ENCODE measurements around the gene SMARCD1. TPM values are rescaled to one million over a fixed set of nuclear protein-coding genes. Genes with fewer than 3 reads are reported as not detected.

The SMARCD1 gene
- total RNA-seq, 1 donor from 2014 or later: 44.2 TPM

DNA sequence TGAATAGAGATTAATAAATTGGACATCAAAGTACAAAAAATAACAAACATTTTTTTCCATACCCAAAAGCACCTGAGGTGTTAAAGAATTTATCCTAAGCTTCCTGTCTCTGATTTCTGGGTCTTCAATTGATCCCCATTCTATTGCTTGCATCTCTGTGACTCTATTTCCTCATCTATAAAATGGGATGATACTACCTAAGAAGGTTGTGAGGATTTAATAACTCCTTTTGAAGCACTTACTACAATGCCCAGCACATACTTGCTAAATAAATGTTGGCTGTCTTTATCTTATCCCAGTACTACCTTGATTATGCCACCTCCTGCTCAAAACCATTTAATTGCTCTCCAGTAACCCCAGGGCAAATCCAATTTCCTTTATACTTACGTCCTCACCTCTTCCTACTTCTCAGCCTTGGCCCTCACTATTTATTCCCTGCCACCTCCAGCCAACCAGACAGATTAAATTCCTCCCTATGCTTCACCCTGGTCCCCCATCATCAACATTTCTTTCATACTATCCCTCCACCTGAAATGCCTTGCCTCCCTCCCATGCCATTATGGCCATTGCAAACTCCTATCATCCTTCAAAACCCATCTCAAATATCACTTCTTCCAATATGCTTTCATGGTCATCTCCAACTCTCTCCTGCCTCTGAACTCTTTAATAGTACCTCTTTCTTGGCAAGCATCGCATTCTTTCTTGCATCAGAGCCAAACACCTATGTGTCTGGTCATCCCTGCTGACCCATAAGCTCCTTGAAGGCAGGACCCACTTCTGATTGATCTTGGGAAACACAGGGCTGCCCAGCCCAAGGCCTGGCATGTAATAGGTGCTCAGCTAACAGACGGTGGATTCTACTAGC lies 35.7 kb upstream of the SMARCD1 start:
- Histone ChIP-seq H3K4me1 (peaks cover 18% of the 10 kb centered on the region), H3K27ac (no peak overlapping the region), H3K27me3 (ENCODE audit: low read depth) (no peaks in the 10 kb centered on the region), H3K4me3 (no peak overlapping the region), H3K9me3 (no peaks in the 10 kb centered on the region), H3K36me3 (no peaks in the 10 kb centered on the region)
- intact Hi-C loops (cut with DNase I): no loop called here
- no peak for DNase-seq
- TF ChIP-seq CTCF (IDR thresholded peaks at IDR 0.05): no peak
- no peak for ATAC-seq

- no peak for ATAC-seq
Observed at GRCh38 chr12:50050119-50050385, 35.1 kb upstream of the SMARCD1 start.

GRCh38 chr12:50050410-50051098 lies 34.6 kb upstream of the SMARCD1 start:
- no peaks in the 10 kb centered on the region for H3K36me3 ChIP-seq
- no peaks in the 10 kb centered on the region for H3K27me3 ChIP-seq (ENCODE audit: low read depth)
- H3K9me3 ChIP-seq: no peaks in the 10 kb centered on the region
- H3K4me3 ChIP-seq: peak overlapping the region; percentile 39
- intact Hi-C loops (cut with DNase I): no loop called here
- peak overlapping the region; percentile 11 for H3K27ac ChIP-seq
- no peak for TF ChIP-seq CTCF (IDR thresholded peaks at IDR 0.05)
- ATAC-seq (peak; percentile 84 to 88), DNase-seq (peak; percentile 75)
- peaks cover 19% of the 10 kb centered on the region for H3K4me1 ChIP-seq

More at GRCh38 chr12:50050119-50050385, 35.1 kb upstream of the SMARCD1 start:
- intact Hi-C loops (cut with DNase I): no loop called here
- no peak for TF ChIP-seq CTCF (IDR thresholded peaks at IDR 0.05)
- Histone ChIP-seq H3K4me3 (peak overlapping the region; percentile 39), H3K27me3 (ENCODE audit: low read depth) (no peaks in the 10 kb centered on the region), H3K36me3 (no peaks in the 10 kb centered on the region), H3K9me3 (no peaks in the 10 kb centered on the region), H3K4me1 (peaks cover 18% of the 10 kb centered on the region), H3K27ac (no peak overlapping the region)
- peak; percentile 14 for DNase-seq

DNA sequence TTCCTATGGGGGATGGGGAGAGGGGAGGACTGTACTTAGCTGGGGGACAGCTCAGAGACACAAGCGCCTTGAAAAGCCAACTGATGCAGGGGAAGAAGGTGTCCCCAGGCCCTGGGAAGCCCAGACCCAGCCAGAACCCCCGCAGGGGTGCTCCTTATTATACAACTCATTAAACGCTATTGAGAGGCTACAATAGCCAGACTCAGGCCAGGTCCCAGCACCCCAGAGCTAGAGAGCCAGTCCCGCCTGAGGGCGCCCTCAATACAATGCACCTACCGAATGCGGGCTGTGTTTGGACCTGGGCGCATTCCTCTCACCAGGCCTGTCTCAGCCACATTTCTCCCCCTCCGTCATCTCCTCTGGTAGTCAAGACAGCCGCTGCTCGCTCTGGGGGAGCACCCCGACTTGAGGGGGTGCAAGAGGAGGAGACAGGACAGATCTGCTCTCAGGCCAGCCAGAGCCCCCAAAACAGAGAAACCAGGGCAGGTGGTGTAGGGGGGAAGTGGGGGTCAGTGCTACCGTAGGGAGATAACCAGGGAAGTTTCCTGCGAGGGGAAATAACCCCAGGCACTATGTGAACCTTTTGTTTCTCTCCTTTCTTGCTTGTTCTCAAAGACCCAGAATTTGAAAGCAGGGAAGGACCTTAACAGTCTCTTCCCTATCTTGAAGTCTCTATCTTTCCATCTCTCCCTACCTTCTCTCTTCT lies 33.9 kb upstream of the SMARCD1 start:
- DNase-seq: peak; percentile 37
- Histone ChIP-seq H3K36me3 (no peaks in the 10 kb centered on the region), H3K27me3 (ENCODE audit: low read depth) (peaks cover under 1% of the 10 kb centered on the region), H3K4me3 (no peak overlapping the region), H3K27ac (no peak overlapping the region), H3K4me1 (peaks cover 26% of the 10 kb centered on the region), H3K9me3 (no peaks in the 10 kb centered on the region)
- no peak for TF ChIP-seq CTCF (IDR thresholded peaks at IDR 0.05)
- intact Hi-C loops (cut with DNase I): no loop called here
- ATAC-seq: peak; percentile 9 to 35

DNA sequence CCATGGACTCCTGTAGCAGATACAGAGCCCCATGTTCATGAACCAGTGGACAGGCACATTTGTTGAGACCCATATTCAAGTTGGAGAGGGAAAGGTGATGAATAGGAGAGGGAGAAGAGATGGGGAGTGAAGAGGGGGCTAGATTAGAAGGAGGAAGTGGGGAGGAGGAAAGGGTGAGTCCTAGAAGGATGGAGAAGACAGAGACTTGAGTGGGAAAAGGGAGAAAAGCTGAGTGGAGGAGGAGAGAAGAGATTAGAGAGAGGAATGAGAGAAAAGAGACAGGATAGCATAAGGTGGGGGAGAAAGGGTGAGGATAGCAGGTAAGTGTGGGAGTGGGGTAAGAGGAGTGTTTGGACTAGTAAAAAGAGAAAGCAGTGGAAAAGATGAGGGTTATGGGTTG lies 32.6 kb upstream of the SMARCD1 start:
- Histone ChIP-seq H3K27me3 (ENCODE audit: low read depth) (peaks cover 6% of the 10 kb centered on the region), H3K4me3 (no peak overlapping the region), H3K9me3 (no peaks in the 10 kb centered on the region), H3K27ac (no peak overlapping the region), H3K36me3 (no peaks in the 10 kb centered on the region), H3K4me1 (peaks cover 34% of the 10 kb centered on the region)
- intact Hi-C loops (cut with DNase I): no loop called here
- ATAC-seq (no peak), DNase-seq (no peak)
- no peak for TF ChIP-seq CTCF (IDR thresholded peaks at IDR 0.05)

Data from lower lobe of right lung (tissue), 2 donors.